Gastroesophageal sphincter (tissue), 3 donors: ENCODE data around the gene TXLNA.
"Not testable (repeated sequence)": the region's sequence is repeated elsewhere in the genome, so short reads cannot be mapped to it uniquely, and the experiment has no call there.

ENCODE experiments used
- POLR2A ChIP-seq, 2 donors: fragments of 450-650 bp; IDR thresholded peaks; one replicate each; pipeline ENCODE4 v1.6.1; 2017; ENCODE audit warnings: antibody characterized with exemption in 2 of 2, mild to moderate bottlenecking in 2 of 2, moderate library complexity in 1 of 2
- POLR2AphosphoS5 ChIP-seq: sonication (generic); formaldehyde crosslinking; IDR thresholded peaks from one replicate; pipeline ENCODE4 v1.6.1; 2017; ENCODE audit warnings: antibody characterized with exemption
- TF ChIP-seq, protein P1 (sequence below), 4 experiments: fragments of 200-600 bp in 2 of 4; fragments of 450-650 bp in 2 of 4; sonication (generic) in 1 of 4; IDR thresholded peaks; one replicate each; pipeline ENCODE4 v1.5.1; 2017 to 2019; ENCODE audit warnings: antibody characterized with exemption in 4 of 4, mild to moderate bottlenecking in 2 of 4, moderate library complexity in 2 of 4

- TF ChIP-seq, protein P1, sequence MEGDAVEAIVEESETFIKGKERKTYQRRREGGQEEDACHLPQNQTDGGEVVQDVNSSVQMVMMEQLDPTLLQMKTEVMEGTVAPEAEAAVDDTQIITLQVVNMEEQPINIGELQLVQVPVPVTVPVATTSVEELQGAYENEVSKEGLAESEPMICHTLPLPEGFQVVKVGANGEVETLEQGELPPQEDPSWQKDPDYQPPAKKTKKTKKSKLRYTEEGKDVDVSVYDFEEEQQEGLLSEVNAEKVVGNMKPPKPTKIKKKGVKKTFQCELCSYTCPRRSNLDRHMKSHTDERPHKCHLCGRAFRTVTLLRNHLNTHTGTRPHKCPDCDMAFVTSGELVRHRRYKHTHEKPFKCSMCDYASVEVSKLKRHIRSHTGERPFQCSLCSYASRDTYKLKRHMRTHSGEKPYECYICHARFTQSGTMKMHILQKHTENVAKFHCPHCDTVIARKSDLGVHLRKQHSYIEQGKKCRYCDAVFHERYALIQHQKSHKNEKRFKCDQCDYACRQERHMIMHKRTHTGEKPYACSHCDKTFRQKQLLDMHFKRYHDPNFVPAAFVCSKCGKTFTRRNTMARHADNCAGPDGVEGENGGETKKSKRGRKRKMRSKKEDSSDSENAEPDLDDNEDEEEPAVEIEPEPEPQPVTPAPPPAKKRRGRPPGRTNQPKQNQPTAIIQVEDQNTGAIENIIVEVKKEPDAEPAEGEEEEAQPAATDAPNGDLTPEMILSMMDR (IDR thresholded peaks at IDR 0.05): not testable (repeated sequence)
- not testable (repeated sequence) for TF ChIP-seq POLR2A (IDR thresholded peaks at IDR 0.05); POLR2AphosphoS5
These were observed 13.8 kb upstream of the TXLNA start for GRCh38 chr1:32165633-32166032.
